HG02981 (cell line): ENCODE data around the gene LGI4.
"Not testable (repeated sequence)": the region's sequence is repeated elsewhere in the genome, so short reads cannot be mapped to it uniquely, and the experiment has no call there.

Experiments
- ATAC-seq: cut with Tn5 transposase; IDR thresholded peaks from one replicate; pipeline ENCODE4 v1.9.1; 2021; ENCODE audit warnings: mild to moderate bottlenecking, moderate library complexity; ENCODE audit not compliant: unreplicated experiment

LGI4 gene

GRCh38 chr19:35107545-35107944, 27.3 kb downstream of the LGI4 start:
- no peak for ATAC-seq

- ATAC-seq, result no peak
Observed at GRCh38 chr19:35106898-35107541, 27.8 kb downstream of the LGI4 start.

GRCh38 chr19:35106291-35106583, 28.6 kb downstream of the LGI4 start:
- no peak for ATAC-seq

- ATAC-seq, result no peak
Observed at GRCh38 chr19:35105411-35106290, 29.2 kb downstream of the LGI4 start.

GRCh38 chr19:35105047-35105410, 29.8 kb downstream of the LGI4 start:
- ATAC-seq, result no peak

- ATAC-seq, result no peak
Observed at GRCh38 chr19:35104361-35104760, 30.5 kb downstream of the LGI4 start.

GRCh38 chr19:35103614-35104013, 31.2 kb downstream of the LGI4 start:
- not testable (repeated sequence) for ATAC-seq

- not testable (repeated sequence) for ATAC-seq
Observed at GRCh38 chr19:35101949-35102348, 32.9 kb downstream of the LGI4 start.

- ATAC-seq, result no peak
Observed at GRCh38 chr19:35100588-35101533, 34.0 kb downstream of the LGI4 start.

GRCh38 chr19:35099897-35100275, 35.0 kb downstream of the LGI4 start:
- no peak for ATAC-seq

- ATAC-seq, result no peak
Observed at GRCh38 chr19:35099155-35099896, 35.5 kb downstream of the LGI4 start.

GRCh38 chr19:35098413-35099049, 36.3 kb downstream of the LGI4 start:
- ATAC-seq, result no peak

GRCh38 chr19:35095667-35096368, 39.0 kb downstream of the LGI4 start:
- no peak for ATAC-seq

- ATAC-seq, result no peak
Observed at GRCh38 chr19:35094656-35095055, 40.2 kb downstream of the LGI4 start.

- no peak for ATAC-seq
Observed at GRCh38 chr19:35093941-35094647, 40.8 kb downstream of the LGI4 start.

GRCh38 chr19:35093430-35093829, 41.4 kb downstream of the LGI4 start:
- ATAC-seq, result no peak

GRCh38 chr19:35090506-35091214, 44.2 kb downstream of the LGI4 start:
- ATAC-seq, result no peak

- ATAC-seq, result no peak
Observed at GRCh38 chr19:35090160-35090505, 44.7 kb downstream of the LGI4 start.

- ATAC-seq, result no peak
Observed at GRCh38 chr19:35089554-35089953, 45.3 kb downstream of the LGI4 start.
